IMR-90 (cell line): ENCODE data around the gene CD101. TPM values are rescaled to one million over a fixed set of nuclear protein-coding genes. Genes with fewer than 3 reads are reported as not detected.

Source experiments
- ATAC-seq: fragments of 200-7000 bp; cut with Tn5 transposase; 2 replicates; pipeline ENCODE4 v1.9.1; 2020; ENCODE audit warnings: low read depth, mild to moderate bottlenecking, moderate library complexity
- BruUV-seq: library from RNA; stranded (reverse); fragments of 400-500 nt; replicated peaks from 2 replicates; lab custom pipeline; 2021; lab: Mats Ljungman, UMichigan
- CTCF ChIA-PET: fragments of 300-600 bp; formaldehyde crosslinking; extraction: SDS; loops from one replicate; lab custom pipeline; 2021; ENCODE audit warnings: antibody characterized with exemption; lab: Yijun Ruan, JAX
- POLR2A ChIA-PET: fragments of 300-600 bp; sonication (Branson Sonifier 250); formaldehyde crosslinking; loops from one replicate; lab custom pipeline; 2022; ENCODE audit warnings: antibody characterized with exemption; ENCODE audit not compliant: unreplicated experiment; lab: Charles Lee
- DNase-seq: peaks from one replicate; pipeline ENCODE4 v3.0.0; 2013
- H2AFZ ChIP-seq: replicated peaks from 2 replicates; pipeline ENCODE3; 2013; ENCODE audit warnings: low read length, mild to moderate bottlenecking; ENCODE audit not compliant: poor library complexity
- H2AK5ac ChIP-seq: 2 replicates; pipeline ENCODE4 v1.6.1; 2013; ENCODE audit warnings: low read depth, low read length, inconsistent platforms
- H2AK9ac ChIP-seq: replicated peaks from 2 replicates; pipeline ENCODE3; 2013; ENCODE audit warnings: mild to moderate bottlenecking, low read depth, low read length, moderate library complexity; ENCODE audit not compliant: poor library complexity
- H2BK120ac ChIP-seq: 2 replicates; pipeline ENCODE4 v1.6.1; 2013; ENCODE audit warnings: low read depth, low read length, inconsistent platforms
- H2BK15ac ChIP-seq: 3 replicates; pipeline ENCODE4 v1.6.1; 2013; ENCODE audit warnings: low read depth, low read length, inconsistent platforms
- H2BK20ac ChIP-seq: 2 replicates; pipeline ENCODE4 v1.6.1; 2013; ENCODE audit warnings: low read depth, mild to moderate bottlenecking, inconsistent platforms, low read length, moderate library complexity
- H2BK5ac ChIP-seq: 2 replicates; pipeline ENCODE4 v1.6.1; 2013; ENCODE audit warnings: mild to moderate bottlenecking, low read depth, low read length, inconsistent platforms; ENCODE audit not compliant: poor library complexity, severe bottlenecking
- H3K14ac ChIP-seq: replicated peaks from 2 replicates; pipeline ENCODE4 v1.6.1; 2013; ENCODE audit warnings: low read depth, low read length, inconsistent platforms
- H3K18ac ChIP-seq: 2 replicates; pipeline ENCODE4 v1.6.1; 2013; ENCODE audit warnings: low read depth, low read length, control low read depth
- H3K23ac ChIP-seq: 2 replicates; pipeline ENCODE4 v1.6.1; 2013; ENCODE audit warnings: low read depth, low read length, inconsistent platforms
- H3K27ac ChIP-seq: 2 replicates; pipeline ENCODE4 v1.5.1; 2013; ENCODE audit warnings: mild to moderate bottlenecking, control low read depth, low read length; ENCODE audit not compliant: insufficient read depth
- H3K27me3 ChIP-seq: 2 replicates; pipeline ENCODE4 v1.6.1; 2013; ENCODE audit warnings: low read length; ENCODE audit not compliant: control insufficient read depth, insufficient read depth
- H3K36me3 ChIP-seq: 2 replicates; pipeline ENCODE4 v1.6.1; 2013; ENCODE audit warnings: low read length, mixed read lengths; ENCODE audit not compliant: control insufficient read depth, insufficient read depth
- H3K4ac ChIP-seq: 2 replicates; pipeline ENCODE4 v1.6.1; 2013; ENCODE audit warnings: low read depth, low read length, inconsistent platforms
- H3K4me1 ChIP-seq: 2 replicates; pipeline ENCODE4 v1.6.1; 2013; ENCODE audit warnings: low read length, mixed read lengths; ENCODE audit not compliant: control insufficient read depth, insufficient read depth
- H3K4me2 ChIP-seq: 2 replicates; pipeline ENCODE4 v1.6.1; 2013; ENCODE audit warnings: low read depth, mild to moderate bottlenecking, control low read depth, low read length, moderate library complexity
- H3K4me3 ChIP-seq: 2 replicates; pipeline ENCODE4 v1.5.1; 2013; ENCODE audit warnings: low read depth, mild to moderate bottlenecking, control low read depth, low read length, moderate library complexity; ENCODE audit not compliant: insufficient read depth
- H3K56ac ChIP-seq: 2 replicates; pipeline ENCODE4 v1.6.1; 2013; ENCODE audit warnings: low read length, inconsistent platforms; ENCODE audit not compliant: insufficient read depth; ENCODE audit errors: extremely low read depth
- H3K79me1 ChIP-seq, 2 experiments: 2 replicates each; pipeline ENCODE4 v1.6.1; 2013; ENCODE audit warnings: low read length in 2 of 2, inconsistent platforms in 1 of 2, low read depth in 1 of 2
- H3K9ac ChIP-seq: 2 replicates; pipeline ENCODE4 v1.6.1; 2013; ENCODE audit warnings: low read depth, low read length, control low read depth
- H3K9me1 ChIP-seq: 2 replicates; pipeline ENCODE4 v1.6.1; 2013; ENCODE audit warnings: low read length, inconsistent platforms; ENCODE audit not compliant: insufficient read depth
- H3K9me3 ChIP-seq: 2 replicates; pipeline ENCODE4 v1.6.1; 2013; ENCODE audit warnings: low read length; ENCODE audit not compliant: control insufficient read depth, insufficient read depth
- H4K20me1 ChIP-seq: 2 replicates; pipeline ENCODE4 v1.6.1; 2013; ENCODE audit warnings: low read length, inconsistent platforms; ENCODE audit not compliant: insufficient read depth
- H4K5ac ChIP-seq: 2 replicates; pipeline ENCODE4 v1.6.1; 2013; ENCODE audit warnings: mild to moderate bottlenecking, low read depth, low read length, control low read depth
- H4K8ac ChIP-seq, 2 experiments: 2 replicates each; pipeline ENCODE4 v1.6.1; 2013; ENCODE audit warnings: low read depth in 2 of 2, low read length in 2 of 2, control low read depth in 1 of 2, inconsistent platforms in 1 of 2
- H4K91ac ChIP-seq: 2 replicates; pipeline ENCODE4 v1.6.1; 2013; ENCODE audit warnings: low read depth, low read length, inconsistent platforms; ENCODE audit not compliant: insufficient read depth
- FOS ChIP-seq: fragments of 150-350 bp; IDR thresholded peaks from 2 replicates; pipeline ENCODE4 v1.6.1; 2016; ENCODE audit warnings: low read depth, low read length
- MAZ ChIP-seq: IDR thresholded peaks from 2 replicates; pipeline ENCODE4 v1.6.1; 2012; ENCODE audit warnings: low read depth, mild to moderate bottlenecking, low read length, improper control_type of control experiment, moderate library complexity, borderline replicate concordance
- MXI1 ChIP-seq: IDR thresholded peaks from 2 replicates; pipeline ENCODE4 v1.6.1; 2012; ENCODE audit warnings: low read depth, mild to moderate bottlenecking, low read length, moderate library complexity, borderline replicate concordance
- whole genome bisulfite sequencing, 2 experiments: methylation state at CpG; one replicate each; pipeline versions ENCODE4 v1.1.5 to v1.1.7; 2013; ENCODE audit warnings: missing lambda C conversion rate in 2 of 2; ENCODE audit not compliant: insufficient read length in 1 of 2; ENCODE audit errors: extremely low coverage in 2 of 2; 5-methylcytosine and 5-hydroxymethylcytosine counted together
- dilution Hi-C: fragments of 300-500 bp; cut with HindIII; formaldehyde crosslinking; loops from one replicate; pipeline ENCODE4 v1.14.3; 2018; ENCODE audit warnings: low sequenced_read_pairs; ENCODE audit not compliant: unreplicated experiment
- in situ Hi-C: fragments of 300-500 bp; cut with MboI; formaldehyde crosslinking; loops from 3 replicates; pipeline ENCODE4 v1.14.3; 2019; ENCODE audit warnings: low sequenced_read_pairs, inconsistent platforms, mixed read lengths
- intact Hi-C: fragments of 100-400 bp; cut with micrococcal nuclease; formaldehyde crosslinking; loops from 2 replicates; pipeline ENCODE4 v1.10.0; 2022
- polyA plus RNA-seq, 3 experiments: library from polyadenylated mRNA; depleted of rRNA; stranded (reverse); fragments of >200 nt; gene quantifications; 2 replicates each; pipeline ENCODE4 v1.2.3, GENCODE V29; 2012; ENCODE audit warnings: low replicate concordance in 1 of 3
- total RNA-seq: library from RNA; depleted of rRNA; stranded (reverse); fragments of >200 nt; gene quantifications from 2 replicates; pipeline ENCODE4 v1.2.3, GENCODE V29; 2012

Gene CD101
- total and polyA plus RNA-seq, 2 of the 4 experiments (the other 2 are of a cell fraction): not detected

DNA sequence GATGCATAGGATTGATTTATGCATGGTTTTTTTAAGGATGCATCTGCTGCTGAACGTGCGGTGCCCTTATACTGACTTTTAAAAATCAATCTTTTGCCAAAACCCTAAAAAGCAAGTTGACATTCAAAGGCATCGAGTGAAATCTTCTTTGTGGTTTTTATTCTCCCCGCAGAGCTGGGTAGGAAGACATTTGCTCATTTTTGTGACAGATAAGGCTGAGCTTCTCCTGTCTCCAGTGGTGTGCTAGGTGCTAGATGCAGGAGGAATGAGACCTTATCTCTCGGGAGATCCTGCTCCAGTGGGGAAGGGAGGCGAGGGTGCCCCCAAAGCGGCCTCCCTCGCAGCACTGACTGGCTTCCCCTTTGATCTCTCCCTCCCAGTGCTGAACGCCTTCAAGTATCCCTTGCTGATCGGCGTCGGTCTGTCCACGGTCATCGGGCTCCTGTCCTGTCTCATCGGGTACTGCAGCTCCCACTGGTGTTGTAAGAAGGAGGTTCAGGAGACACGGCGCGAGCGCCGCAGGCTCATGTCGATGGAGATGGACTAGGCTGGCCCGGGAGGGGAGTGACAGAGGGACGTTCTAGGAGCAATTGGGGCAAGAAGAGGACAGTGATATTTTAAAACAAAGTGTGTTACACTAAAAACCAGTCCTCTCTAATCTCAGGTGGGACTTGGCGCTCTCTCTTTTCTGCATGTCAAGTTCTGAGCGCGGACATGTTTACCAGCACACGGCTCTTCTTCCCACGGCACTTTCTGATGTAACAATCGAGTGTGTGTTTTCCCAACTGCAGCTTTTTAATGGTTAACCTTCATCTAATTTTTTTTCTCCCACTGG is 14.9 kb upstream of the CD101 start:
- Histone ChIP-seq H4K8ac (no peak overlapping the region), H3K27ac (no peak overlapping the region), H3K9me1 (no peaks in the 10 kb centered on the region), H3K9ac (no peak overlapping the region), H3K36me3 (no peaks in the 10 kb centered on the region), H2BK15ac (no peak overlapping the region), H3K14ac (no peak overlapping the region), H2BK5ac (no peak overlapping the region), H3K56ac (no peak overlapping the region), H3K4me2 (no peak overlapping the region), H3K4ac (no peak overlapping the region), H3K4me1 (no peaks in the 10 kb centered on the region), H2AK9ac (no peak overlapping the region), H4K91ac (no peak overlapping the region), H3K4me3 (no peak overlapping the region), H3K27me3 (peaks cover 5% of the 10 kb centered on the region; the same call in 1 of the 2 replicates), H2AFZ (no peak overlapping the region), H3K18ac (no peak overlapping the region), H2BK20ac (no peak overlapping the region), H4K20me1 (no peaks in the 10 kb centered on the region), H3K79me1 (no peaks in the 10 kb centered on the region), H3K23ac (no peak overlapping the region), H4K5ac (no peak overlapping the region), H2AK5ac (no peak overlapping the region), H2BK120ac (no peak overlapping the region), H3K9me3 (no peaks in the 10 kb centered on the region)
- no TSS peak for BruUV-seq
- dilution Hi-C loops: no loop called here
- WGBS, 2 experiments: 100% methylated on average over 3 of the region's 29 CpGs; no CpG with 5 or more reads in 1 of the 2 experiments
- no peak for TF ChIP-seq FOS
- no peak for TF ChIP-seq MXI1
- TF ChIP-seq MAZ: no peak
- ChIA-PET POLR2A (no interaction called here), CTCF (no interaction called here)
- ATAC-seq: no peak
- intact Hi-C loops: no loop called here
- DNase-seq: no peak
- in situ Hi-C loops: no loop called here
